HepG2 (cell line): ENCODE data around the gene INSR. TPM values are rescaled to one million over a fixed set of nuclear protein-coding genes. Genes with fewer than 3 reads are reported as not detected.

Experiments used
- BCLAF1 ChIP-seq: fragments of 450-650 bp; IDR thresholded peaks from 2 replicates; pipeline ENCODE4 v1.6.1; 2017; ENCODE audit warnings: mild to moderate bottlenecking
- CHD4 ChIP-seq: fragments of 200-600 bp; sonication (generic); IDR thresholded peaks from 2 replicates; pipeline ENCODE4 v1.7.0; 2017; ENCODE audit warnings: mild to moderate bottlenecking, low read length, borderline replicate concordance
- HMGXB4 ChIP-seq, 2 experiments: sonication (generic) in 1 of 2; formaldehyde crosslinking in 1 of 2; IDR thresholded peaks; 2 replicates each; pipeline versions ENCODE4 v1.4.0 to v1.6.1; 2018 to 2020; ENCODE audit warnings: missing genetic modification reagents in 2 of 2, borderline replicate concordance in 1 of 2, low read depth in 1 of 2, mild to moderate bottlenecking in 1 of 2, missing biosample characterization in 1 of 2
- MAFG ChIP-seq: sonication (generic); formaldehyde crosslinking; IDR thresholded peaks from 2 replicates; pipeline ENCODE4 v1.5.1; 2020; ENCODE audit warnings: mild to moderate bottlenecking, missing genetic modification reagents
- PHF21A ChIP-seq: sonication (generic); formaldehyde crosslinking; IDR thresholded peaks from 2 replicates; pipeline ENCODE4 v1.5.0; 2020; ENCODE audit warnings: mild to moderate bottlenecking, missing genetic modification reagents
- PITX1 ChIP-seq: sonication (generic); formaldehyde crosslinking; IDR thresholded peaks from 2 replicates; pipeline ENCODE4 v1.5.1; 2020; ENCODE audit warnings: mild to moderate bottlenecking, missing genetic modification reagents
- PPARG ChIP-seq: conservative IDR thresholded peaks from 2 replicates; pipeline ENCODE4 v1.6.1; 2016; ENCODE audit warnings: missing biosample characterization, missing genetic modification reagents
- SMAD3 ChIP-seq: sonication (generic); formaldehyde crosslinking; IDR thresholded peaks from 2 replicates; pipeline ENCODE4 v1.4.0; 2020; ENCODE audit warnings: missing genetic modification reagents
- SOX13 ChIP-seq, 3 experiments: fragments of 450-650 bp in 1 of 3; sonication (generic) in 1 of 3; formaldehyde crosslinking in 1 of 3; IDR thresholded peaks in 2 of 3; conservative IDR thresholded peaks in 1 of 3; 2 replicates each; pipeline versions ENCODE4 v1.5.0 to v1.6.1; 2016 to 2020; ENCODE audit warnings: antibody characterized with exemption in 1 of 3, mild to moderate bottlenecking in 1 of 3, missing compliant biosample characterization in 1 of 3, missing genetic modification reagents in 1 of 3, moderate library complexity in 1 of 3
- SOX5 ChIP-seq: IDR thresholded peaks from 2 replicates; pipeline ENCODE4 v1.6.1; 2016; ENCODE audit warnings: borderline replicate concordance
- SOX6 ChIP-seq, 2 experiments: fragments of 450-650 bp in 1 of 2; sonication (generic) in 1 of 2; formaldehyde crosslinking in 1 of 2; IDR thresholded peaks; 2 replicates each; pipeline versions ENCODE4 v1.4.0 to v1.6.1; 2017 to 2020; ENCODE audit warnings: antibody characterized with exemption in 1 of 2, mild to moderate bottlenecking in 1 of 2, missing genetic modification reagents in 1 of 2
- SP5 ChIP-seq: IDR thresholded peaks from 2 replicates; pipeline ENCODE4 v1.6.1; 2016; ENCODE audit warnings: low read depth, borderline replicate concordance
- TMF1 ChIP-seq: sonication (generic); formaldehyde crosslinking; IDR thresholded peaks from 2 replicates; pipeline ENCODE4 v1.8.1; 2022; ENCODE audit warnings: low read depth, missing genetic modification reagents
- ZFAT ChIP-seq: sonication (generic); formaldehyde crosslinking; conservative IDR thresholded peaks from 2 replicates; pipeline ENCODE4 v1.8.1; 2023; ENCODE audit warnings: missing genetic modification reagents, inconsistent platforms
- ZNF362 ChIP-seq: sonication (generic); formaldehyde crosslinking; IDR thresholded peaks from 2 replicates; pipeline ENCODE4 v1.4.0; 2020; ENCODE audit warnings: missing genetic modification reagents, mild to moderate bottlenecking, borderline replicate concordance
- ZNF639 ChIP-seq: conservative IDR thresholded peaks from 2 replicates; pipeline ENCODE4 v1.6.1; 2018; ENCODE audit warnings: missing genetic modification reagents
- ZNF644 ChIP-seq: IDR thresholded peaks from 2 replicates; pipeline ENCODE4 v1.6.1; 2016; ENCODE audit warnings: low read depth
- ZNF891 ChIP-seq: sonication (generic); formaldehyde crosslinking; IDR thresholded peaks from 2 replicates; pipeline ENCODE4 v1.5.0; 2020; ENCODE audit warnings: mild to moderate bottlenecking, missing genetic modification reagents
- polyA plus RNA-seq, 8 experiments: library from polyadenylated mRNA; depleted of rRNA in 3 of 8; stranded (reverse) in 7 of 8; unstranded in 1 of 8; fragments of >200 nt; fragmentation: Illumina TruSeq in 4 of 8; extraction: Trizol in 4 of 8; gene quantifications; 2 replicates each; pipeline versions ENCODE4 v1.2.1 to v1.2.3, GENCODE V29; 2011 to 2016; ENCODE audit warnings: low read depth in 4 of 8, missing spikeins in 1 of 8, mixed read lengths in 1 of 8; ENCODE audit not compliant: insufficient read depth in 1 of 8
- total RNA-seq, 5 experiments: library from RNA; depleted of rRNA; stranded (reverse); fragments of >200 nt; fragmentation: Illumina TruSeq; extraction: Trizol; gene quantifications; 2 replicates each; pipeline ENCODE4 v1.2.3, GENCODE V29; 2016; ENCODE audit warnings: low read depth in 1 of 5

Gene INSR
- total and polyA plus RNA-seq, 2 of the 13 experiments (the other 11 are each of a cell fraction or from before 2014, with no cell fraction given), result 24.2 to 29.8 TPM

- TF ChIP-seq SP5 (CRISPR knock-in tag) (peak; percentile 72; the same call in 1 of the 2 replicates), SOX5 (CRISPR knock-in tag) (peak; percentile 92; the same call in 1 of the 2 replicates), MAFG (no peak), SMAD3 (0 out of 2 replicates have a peak, but pooled peaks have one; percentile 34), PPARG (peak; percentile 44; the same call in 1 of the 2 replicates), ZNF639 (no peak), SOX6 (IDR thresholded peaks at IDR 0.05) (no peak), SOX6 (CRISPR knock-in tag; IDR thresholded peaks at IDR 0.05) (peak; percentile 91), ZNF644 (CRISPR knock-in tag) (peak; percentile 53; the same call in 1 of the 2 replicates), SOX13 (IDR thresholded peaks at IDR 0.05) (no peak), SOX13 (CRISPR knock-in tag; conservative IDR thresholded peaks at IDR 0.05 in 1 of 2, IDR thresholded peaks at IDR 0.05 in 1 of 2) (peak in 1 of 2 experiments; percentile 85; a peak in 2 of 4 replicates), ZNF891 (CRISPR knock-in tag) (no peak), TMF1 (CRISPR knock-in tag) (no peak), BCLAF1 (no peak), PHF21A (CRISPR knock-in tag) (0 out of 2 replicates have a peak, but pooled peaks have one; percentile 23), ZFAT (CRISPR knock-in tag) (no peak), ZNF362 (CRISPR knock-in tag) (peak; percentile 89; the same call in 1 of the 2 replicates), HMGXB4 (CRISPR knock-in tag; IDR thresholded peaks at IDR 0.05; ENCODE audit: borderline replicate concordance in 1 of 2, low read depth in 1 of 2) (0 out of 4 replicates have a peak, but pooled peaks of 1 of the 2 experiments have one; percentile 35), CHD4 (peak; percentile 66; the same call in 1 of the 2 replicates), PITX1 (0 out of 2 replicates have a peak, but pooled peaks have one; percentile 32)
These were observed 94.3 kb downstream of the INSR start (continued) for GRCh38 chr19:7199613-7200533.
